HCT116 (cell line): ENCODE results near the gene CRB3. TPM values are rescaled to one million over a fixed set of nuclear protein-coding genes. Genes with fewer than 3 reads are reported as not detected.

ENCODE experiments used
- ATAC-seq: fragments of 200-7000 bp; cut with Tn5 transposase; 2 replicates; pipeline ENCODE4 v1.9.1; 2020; ENCODE audit warnings: mild to moderate bottlenecking, moderate library complexity
- BruUV-seq: library from RNA; stranded (reverse); fragments of 400-500 nt; replicated peaks from 2 replicates; lab custom pipeline; 2021; lab: Mats Ljungman, UMichigan
- CTCF ChIA-PET: fragments of 300-600 bp; sonication (Branson Sonifier 250); formaldehyde crosslinking; loops from one replicate; lab custom pipeline; 2021; ENCODE audit warnings: antibody characterized with exemption; lab: Charles Lee
- POLR2A ChIA-PET: fragments of 300-600, 350-600 bp; sonication (Branson Sonifier 250); formaldehyde crosslinking; loops from one replicate; lab custom pipeline; 2021; ENCODE audit warnings: antibody characterized with exemption; lab: Charles Lee
- RAD21 ChIA-PET, 2 experiments: fragments of 300-600 bp; sonication (Branson Sonifier 250); formaldehyde crosslinking; loops; one replicate each; lab custom pipeline; 2023; ENCODE audit warnings: low total read pairs in 2 of 2; ENCODE audit not compliant: uncharacterized antibody in 2 of 2, unreplicated experiment in 2 of 2, low non-redundant PET in 1 of 2; lab: Charles Lee
- DNase-seq: peaks from one replicate; pipeline ENCODE4 v3.0.0-alpha.2; 2010; ENCODE audit warnings: low read depth, low spot score
- H2AFZ ChIP-seq: fragments of 200-600 bp; shearing (Covaris generic), sonication (generic); 2 replicates; pipeline ENCODE4 v1.6.1; 2017; ENCODE audit warnings: low read depth, mixed run types, mixed read lengths, antibody characterized with exemption, low read length; ENCODE audit not compliant: poor library complexity, severe bottlenecking
- H3K27ac ChIP-seq: 2 replicates; pipeline ENCODE4 v1.5.1; 2012; ENCODE audit warnings: low read depth, low read length
- H3K27me3 ChIP-seq: fragments of 200-600 bp; sonication (generic); 2 replicates; pipeline ENCODE4 v1.6.1; 2016; ENCODE audit warnings: mixed run types, low read length, mixed read lengths; ENCODE audit not compliant: insufficient read depth
- H3K36me3 ChIP-seq, 2 experiments: fragments of 200-500 bp in 1 of 2; fragments of 200-600 bp in 1 of 2; sonication (Bioruptor generic) in 1 of 2; sonication (generic) in 1 of 2; 2 replicates each; pipeline versions ENCODE4 v1.5.1 to v1.6.1; 2014 to 2016; ENCODE audit warnings: low read length in 2 of 2, inconsistent platforms in 1 of 2, mixed read lengths in 1 of 2, mixed run types in 1 of 2; ENCODE audit not compliant: insufficient read depth in 2 of 2, control insufficient read depth in 1 of 2
- H3K4me1 ChIP-seq, 2 experiments: fragments of 200-600 bp in 1 of 2; sonication (generic) in 1 of 2; 2 replicates each; pipeline versions ENCODE4 v1.5.1 to v1.6.1; 2012 to 2017; ENCODE audit warnings: low read length in 2 of 2, inconsistent platforms in 1 of 2, mild to moderate bottlenecking in 1 of 2, mixed read lengths in 1 of 2, mixed run types in 1 of 2, moderate library complexity in 1 of 2; ENCODE audit not compliant: insufficient read depth in 2 of 2, control insufficient read depth in 1 of 2
- H3K4me2 ChIP-seq: fragments of 200-600 bp; sonication (generic); 2 replicates; pipeline ENCODE4 v1.6.1; 2017; ENCODE audit warnings: mixed run types, low read length, mixed read lengths
- H3K4me3 ChIP-seq, 2 experiments: fragments of 200-600 bp in 1 of 2; sonication (generic) in 1 of 2; replicated peaks in 1 of 2; 2 replicates each; pipeline ENCODE4 v1.5.1; 2011 to 2016; ENCODE audit warnings: low read length in 2 of 2, control low read depth in 1 of 2, low read depth in 1 of 2, mild to moderate bottlenecking in 1 of 2, mixed read lengths in 1 of 2, mixed run types in 1 of 2
- H3K79me2 ChIP-seq: fragments of 200-600 bp; sonication (generic); 2 replicates; pipeline ENCODE4 v1.6.1; 2017; ENCODE audit warnings: mild to moderate bottlenecking, mixed run types, low read length, moderate library complexity, mixed read lengths; ENCODE audit not compliant: insufficient read depth
- H3K9ac ChIP-seq: fragments of 200-600 bp; sonication (generic); 2 replicates; pipeline ENCODE4 v1.6.1; 2016; ENCODE audit warnings: low read length, mixed read lengths
- H3K9me2 ChIP-seq: fragments of 200-600 bp; sonication (generic), shearing (Covaris generic); 2 replicates; pipeline ENCODE4 v1.6.1; 2017; ENCODE audit warnings: mixed run types, mild to moderate bottlenecking, moderate library complexity; ENCODE audit not compliant: insufficient read depth
- H3K9me3 ChIP-seq, 2 experiments: fragments of 200-500 bp in 1 of 2; fragments of 200-600 bp in 1 of 2; sonication (Bioruptor generic) in 1 of 2; sonication (generic) in 1 of 2; 2 replicates each; pipeline ENCODE4 v1.6.1; 2014 to 2017; ENCODE audit warnings: low read length in 2 of 2, mixed read lengths in 2 of 2, inconsistent platforms in 1 of 2, low read depth in 1 of 2, mild to moderate bottlenecking in 1 of 2, mixed run types in 1 of 2, moderate library complexity in 1 of 2; ENCODE audit not compliant: control insufficient read depth in 1 of 2, insufficient read depth in 1 of 2
- H4K20me1 ChIP-seq: fragments of 200-600 bp; sonication (generic), shearing (Covaris generic); 2 replicates; pipeline ENCODE4 v1.6.1; 2017; ENCODE audit warnings: mixed run types, mild to moderate bottlenecking, moderate library complexity; ENCODE audit not compliant: insufficient read depth
- CBX3 ChIP-seq: IDR thresholded peaks from 2 replicates; pipeline ENCODE4 v1.6.1; 2012; ENCODE audit warnings: low read depth
- EGR1 ChIP-seq: IDR thresholded peaks from 2 replicates; pipeline ENCODE4 v1.6.1; 2012; ENCODE audit warnings: low read depth
- ELF1 ChIP-seq: IDR thresholded peaks from 2 replicates; pipeline ENCODE4 v1.6.1; 2012; ENCODE audit warnings: low read depth, borderline replicate concordance
- EZH2phosphoT487 ChIP-seq: fragments of 200-600 bp; IDR thresholded peaks from 2 replicates; pipeline ENCODE4 v1.6.1; 2018; ENCODE audit warnings: antibody characterized with exemption, borderline replicate concordance
- FOSL1 ChIP-seq: IDR thresholded peaks from 2 replicates; pipeline ENCODE4 v1.6.1; 2012; ENCODE audit warnings: low read depth
- JUND ChIP-seq: IDR thresholded peaks from 2 replicates; pipeline ENCODE4 v1.6.1; 2012
- POLR2AphosphoS5 ChIP-seq: IDR thresholded peaks from 2 replicates; pipeline ENCODE4 v1.6.1; 2011; ENCODE audit warnings: mild to moderate bottlenecking, low read depth, low read length, moderate library complexity
- RAD21 ChIP-seq: IDR thresholded peaks from 2 replicates; pipeline ENCODE4 v1.6.1; 2012; ENCODE audit warnings: low read depth, mild to moderate bottlenecking
- REST ChIP-seq: IDR thresholded peaks from 2 replicates; pipeline ENCODE4 v1.6.1; 2012; ENCODE audit warnings: low read depth
- SIN3A ChIP-seq: IDR thresholded peaks from 2 replicates; pipeline ENCODE4 v1.6.1; 2012; ENCODE audit warnings: low read depth
- SP1 ChIP-seq: IDR thresholded peaks from 2 replicates; pipeline ENCODE4 v1.6.1; 2012; ENCODE audit warnings: low read depth
- TCF7L2 ChIP-seq: IDR thresholded peaks from 2 replicates; pipeline ENCODE4 v1.7.0; 2011; ENCODE audit warnings: borderline replicate concordance, inconsistent platforms; ENCODE audit not compliant: insufficient read depth, insufficient read length; ENCODE audit errors: extremely low read depth
- ZFX ChIP-seq: fragments of 450-650 bp; IDR thresholded peaks from 2 replicates; pipeline ENCODE4 v1.6.1; 2017
- intact Hi-C: fragments of 100-400 bp; cut with micrococcal nuclease; formaldehyde crosslinking; loops from 2 replicates; pipeline ENCODE4 v1.10.0; 2022
- total RNA-seq: library from RNA; stranded (reverse); gene quantifications from one replicate; pipeline ENCODE4 v1.2.1, GENCODE V29; 2021; ENCODE audit not compliant: unreplicated experiment
- TF ChIP-seq, protein P1 (sequence below): IDR thresholded peaks from 2 replicates; pipeline ENCODE4 v1.6.1; 2011; ENCODE audit warnings: mild to moderate bottlenecking, low read length, moderate library complexity; ENCODE audit not compliant: insufficient replicate concordance; ENCODE audit errors: extremely low read depth
- TF ChIP-seq, protein P2 (sequence below): IDR thresholded peaks from 2 replicates; pipeline ENCODE4 v1.6.1; 2012

CRB3 gene
- total RNA-seq, 1 experiment from 2014 or later: 40.5 TPM

- ChIA-PET CTCF (no interaction called here), POLR2A (no interaction called here), RAD21 (no interaction called here)
- no peak for TF ChIP-seq CBX3
- TF ChIP-seq FOSL1: no peak
- no peak for TF ChIP-seq EGR1
- TF ChIP-seq SP1: no peak
- TF ChIP-seq JUND: no peak
- TF ChIP-seq, protein P1, sequence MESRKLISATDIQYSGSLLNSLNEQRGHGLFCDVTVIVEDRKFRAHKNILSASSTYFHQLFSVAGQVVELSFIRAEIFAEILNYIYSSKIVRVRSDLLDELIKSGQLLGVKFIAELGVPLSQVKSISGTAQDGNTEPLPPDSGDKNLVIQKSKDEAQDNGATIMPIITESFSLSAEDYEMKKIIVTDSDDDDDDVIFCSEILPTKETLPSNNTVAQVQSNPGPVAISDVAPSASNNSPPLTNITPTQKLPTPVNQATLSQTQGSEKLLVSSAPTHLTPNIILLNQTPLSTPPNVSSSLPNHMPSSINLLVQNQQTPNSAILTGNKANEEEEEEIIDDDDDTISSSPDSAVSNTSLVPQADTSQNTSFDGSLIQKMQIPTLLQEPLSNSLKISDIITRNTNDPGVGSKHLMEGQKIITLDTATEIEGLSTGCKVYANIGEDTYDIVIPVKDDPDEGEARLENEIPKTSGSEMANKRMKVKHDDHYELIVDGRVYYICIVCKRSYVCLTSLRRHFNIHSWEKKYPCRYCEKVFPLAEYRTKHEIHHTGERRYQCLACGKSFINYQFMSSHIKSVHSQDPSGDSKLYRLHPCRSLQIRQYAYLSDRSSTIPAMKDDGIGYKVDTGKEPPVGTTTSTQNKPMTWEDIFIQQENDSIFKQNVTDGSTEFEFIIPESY: no peak
- no peak for TF ChIP-seq RAD21
- no peak for TF ChIP-seq SIN3A
- no peak for TF ChIP-seq REST
- no peak for TF ChIP-seq ELF1
- TF ChIP-seq, protein P2, sequence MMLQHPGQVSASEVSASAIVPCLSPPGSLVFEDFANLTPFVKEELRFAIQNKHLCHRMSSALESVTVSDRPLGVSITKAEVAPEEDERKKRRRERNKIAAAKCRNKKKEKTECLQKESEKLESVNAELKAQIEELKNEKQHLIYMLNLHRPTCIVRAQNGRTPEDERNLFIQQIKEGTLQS: no peak
- no peak for TF ChIP-seq POLR2AphosphoS5
- no peak for TF ChIP-seq ZFX
- TF ChIP-seq TCF7L2: no peak
- no peak for TF ChIP-seq EZH2phosphoT487
- no peaks in the 10 kb centered on the region for H3K79me2 ChIP-seq
- no peaks in the 10 kb centered on the region for H3K9me3 ChIP-seq
- no TSS peak for BruUV-seq
- no peak for DNase-seq
- no peaks in the 10 kb centered on the region for H3K9me2 ChIP-seq
- H3K9ac ChIP-seq: no peak overlapping the region
- ATAC-seq: no peak
- no peaks in the 10 kb centered on the region for H4K20me1 ChIP-seq
- no peak overlapping the region for H3K4me3 ChIP-seq
- intact Hi-C loops: no loop called here
- no peak overlapping the region for H3K4me2 ChIP-seq
- H3K4me1 ChIP-seq: peaks cover 4 to 23% of the 10 kb centered on the region in 2 experiments; a peak in 3 of 4 replicates
- no peaks in the 10 kb centered on the region for H3K27me3 ChIP-seq
- no peak overlapping the region for H3K27ac ChIP-seq
- H2AFZ ChIP-seq: no peak overlapping the region
- H3K36me3 ChIP-seq: no peaks in the 10 kb centered on the region
Observed at GRCh38 chr19:6478815-6479214, 14.7 kb downstream of the CRB3 start.
